Mesothelial cell of epicardium (in vitro differentiated cells): ENCODE results near the gene NWD2. TPM values are rescaled to one million over a fixed set of nuclear protein-coding genes. Genes with fewer than 3 reads are reported as not detected.
"Not testable (repeated sequence)": the region's sequence is repeated elsewhere in the genome, so short reads cannot be mapped to it uniquely, and the experiment has no call there.

Experiments used
- DNase-seq, 2 experiments: peaks; one replicate each; pipeline ENCODE4 v3.0.0; 2021; ENCODE audit warnings: low spot score in 2 of 2; ENCODE audit not compliant: unreplicated experiment in 2 of 2
- H3K27ac Mint-ChIP-seq: 2 replicates; pipeline ENCODE4 v1.8.0; 2021; ENCODE audit warnings: mixed read lengths
- H3K27me3 Mint-ChIP-seq: 2 replicates; pipeline ENCODE4 v1.8.0; 2021; ENCODE audit warnings: low read depth, mixed read lengths
- H3K36me3 Mint-ChIP-seq: 2 replicates; pipeline ENCODE4 v1.8.0; 2021; ENCODE audit warnings: mixed read lengths
- H3K4me1 Mint-ChIP-seq: 2 replicates; pipeline ENCODE4 v1.8.0; 2021; ENCODE audit warnings: mixed read lengths
- H3K4me3 Mint-ChIP-seq: 2 replicates; pipeline ENCODE4 v1.8.0; 2021; ENCODE audit warnings: mild to moderate bottlenecking, moderate library complexity, mixed read lengths
- H3K9me3 Mint-ChIP-seq: 2 replicates; pipeline ENCODE4 v1.8.0; 2021; ENCODE audit warnings: mixed read lengths
- total RNA-seq: library from RNA; stranded (reverse); gene quantifications from 3 replicates; pipeline ENCODE4 v1.2.1, GENCODE V29; 2021
- TF ChIP-seq, protein P1 (sequence below): fragments of 200-600 bp; sonication (generic); IDR thresholded peaks from one replicate; pipeline ENCODE4 v1.5.0; 2021; ENCODE audit warnings: antibody characterized with exemption; ENCODE audit not compliant: unreplicated experiment

NWD2 gene, protein sequence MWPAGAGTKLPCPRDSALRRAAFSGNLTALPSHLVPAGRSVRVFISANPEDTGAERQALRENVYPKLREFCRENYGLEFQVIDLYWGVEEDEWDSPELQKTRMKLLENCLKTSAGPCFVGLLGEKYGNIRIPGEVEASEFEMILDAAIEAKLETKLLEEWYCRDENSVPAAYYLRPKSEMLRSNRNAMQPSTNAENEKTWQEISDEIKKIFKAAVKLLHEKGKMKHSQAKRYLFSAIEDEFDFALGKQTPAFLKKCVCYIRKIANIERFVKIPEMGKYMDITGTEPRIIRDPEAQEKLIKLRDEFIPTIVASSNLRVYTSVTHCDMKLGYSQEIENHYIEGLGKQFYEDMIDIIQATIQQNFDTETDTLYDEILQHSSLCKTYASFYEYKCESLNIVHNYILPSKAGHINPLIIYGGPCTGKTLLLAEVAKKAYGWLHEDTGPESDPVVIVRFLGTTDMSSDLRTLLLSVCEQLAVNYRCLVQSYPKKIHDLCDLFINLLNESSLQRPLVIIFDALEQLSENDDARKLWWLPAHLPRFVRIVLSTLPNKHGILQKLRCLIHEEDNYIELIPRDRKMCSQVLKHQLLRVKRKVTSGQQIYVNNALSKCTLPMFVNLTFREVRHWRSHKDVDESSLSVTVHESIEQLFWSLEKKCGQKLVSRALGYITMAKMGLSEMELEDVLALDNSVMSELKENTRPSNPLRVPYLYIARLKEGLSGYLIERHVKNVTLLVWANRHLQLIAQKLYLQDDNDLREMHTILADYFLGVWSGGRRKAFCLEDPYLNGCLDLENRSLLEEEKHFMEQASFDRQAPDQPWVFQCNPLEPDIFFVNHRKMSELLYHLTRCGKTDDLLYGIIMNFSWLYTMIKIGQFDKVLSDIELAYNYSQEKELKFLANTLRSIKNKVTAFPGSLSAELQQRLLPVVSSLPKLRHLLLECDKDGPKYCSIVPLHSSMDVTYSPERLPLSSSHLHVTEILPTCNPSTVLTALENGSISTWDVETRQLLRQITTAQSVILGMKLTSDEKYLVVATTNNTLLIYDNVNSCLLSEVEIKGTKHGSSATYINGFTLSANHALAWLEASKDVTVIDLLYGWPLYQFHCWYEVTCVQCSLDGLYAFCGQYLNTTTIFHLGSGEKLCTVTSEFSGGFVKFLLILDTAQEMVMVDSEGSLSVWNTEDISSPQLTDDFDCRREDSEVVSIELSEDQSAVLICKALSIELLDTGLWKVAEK (N-terminal part only)
- 0.02 TPM in 2 of 3 replicates, not detected in the other for total RNA-seq

DNA sequence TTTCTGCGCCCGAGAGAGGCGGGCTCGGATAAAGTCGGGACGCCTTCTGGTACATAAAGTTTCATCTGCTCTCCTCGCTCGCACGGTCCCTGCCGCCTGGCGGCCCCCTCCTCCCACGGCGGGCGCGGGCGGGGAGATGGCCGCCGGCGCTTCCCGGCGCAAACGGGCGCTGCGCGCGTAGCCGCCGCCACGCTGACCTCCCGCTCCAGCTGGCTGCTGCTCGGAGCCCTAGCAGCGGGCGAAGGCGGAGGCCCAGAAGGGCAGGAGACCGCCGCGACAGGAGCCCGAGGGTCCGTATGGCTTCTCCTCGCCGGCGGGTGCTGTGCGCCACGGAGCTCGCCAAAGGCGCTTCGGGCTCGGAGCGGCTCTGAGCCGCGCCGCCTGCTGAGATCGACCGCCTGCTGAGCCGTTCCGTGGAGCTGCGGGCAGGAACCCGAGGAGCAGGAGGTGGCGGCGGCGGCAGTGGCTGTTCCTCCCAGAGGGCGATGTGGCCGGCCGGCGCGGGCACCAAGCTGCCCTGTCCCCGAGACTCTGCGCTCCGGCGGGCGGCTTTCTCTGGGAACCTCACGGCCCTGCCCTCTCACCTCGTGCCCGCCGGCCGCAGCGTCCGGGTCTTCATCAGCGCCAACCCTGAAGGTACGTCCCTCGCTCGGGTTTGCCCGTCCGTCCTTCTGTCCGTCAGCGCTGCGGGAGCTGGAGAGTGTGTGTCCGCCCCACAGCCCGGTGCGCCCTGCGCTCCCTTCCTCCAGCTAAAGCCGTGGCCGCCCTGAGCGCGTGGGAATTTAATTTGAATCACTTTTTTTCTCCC is at the start of gene NWD2:
Gene NWD2 (plus strand): TSS at position 161 of the 808 bp plus-strand sequence. CDS start 325 bp downstream, at position 486.
- TF ChIP-seq, protein P1, sequence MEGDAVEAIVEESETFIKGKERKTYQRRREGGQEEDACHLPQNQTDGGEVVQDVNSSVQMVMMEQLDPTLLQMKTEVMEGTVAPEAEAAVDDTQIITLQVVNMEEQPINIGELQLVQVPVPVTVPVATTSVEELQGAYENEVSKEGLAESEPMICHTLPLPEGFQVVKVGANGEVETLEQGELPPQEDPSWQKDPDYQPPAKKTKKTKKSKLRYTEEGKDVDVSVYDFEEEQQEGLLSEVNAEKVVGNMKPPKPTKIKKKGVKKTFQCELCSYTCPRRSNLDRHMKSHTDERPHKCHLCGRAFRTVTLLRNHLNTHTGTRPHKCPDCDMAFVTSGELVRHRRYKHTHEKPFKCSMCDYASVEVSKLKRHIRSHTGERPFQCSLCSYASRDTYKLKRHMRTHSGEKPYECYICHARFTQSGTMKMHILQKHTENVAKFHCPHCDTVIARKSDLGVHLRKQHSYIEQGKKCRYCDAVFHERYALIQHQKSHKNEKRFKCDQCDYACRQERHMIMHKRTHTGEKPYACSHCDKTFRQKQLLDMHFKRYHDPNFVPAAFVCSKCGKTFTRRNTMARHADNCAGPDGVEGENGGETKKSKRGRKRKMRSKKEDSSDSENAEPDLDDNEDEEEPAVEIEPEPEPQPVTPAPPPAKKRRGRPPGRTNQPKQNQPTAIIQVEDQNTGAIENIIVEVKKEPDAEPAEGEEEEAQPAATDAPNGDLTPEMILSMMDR = no peak
- peaks cover 9% of the 10 kb centered on the region for H3K4me1 Mint-ChIP-seq
- peak; percentile 39 to 72 for DNase-seq
- H3K27ac Mint-ChIP-seq = no peak within 1 kb of the TSS
- peaks cover 99% of the 10 kb centered on the region for H3K27me3 Mint-ChIP-seq
- peak within 1 kb of the TSS; percentile 53 for H3K4me3 Mint-ChIP-seq
- no peaks in the 10 kb centered on the region for H3K36me3 Mint-ChIP-seq
- no peaks in the 10 kb centered on the region for H3K9me3 Mint-ChIP-seq

DNA sequence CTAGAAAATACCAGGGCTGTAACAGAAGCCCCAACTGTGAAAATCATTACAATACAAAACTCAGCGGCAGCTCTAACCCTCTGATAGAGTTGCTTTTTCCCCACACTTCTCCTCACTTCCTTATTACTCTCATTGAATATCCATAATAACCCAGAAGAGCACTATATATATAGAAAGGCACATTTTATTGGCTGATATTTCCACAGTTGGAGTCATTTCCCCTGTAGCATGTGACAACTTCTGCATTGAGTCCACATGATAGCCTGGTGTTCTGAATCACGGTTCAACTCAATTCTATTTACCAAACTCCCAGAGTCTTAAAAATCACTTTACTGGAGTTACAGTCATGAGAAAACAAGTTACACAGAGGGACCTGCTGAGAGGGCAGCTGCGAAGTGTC is 46.6 kb upstream of the NWD2 start:
- Mint-ChIP-seq H3K4me1 (no peaks in the 10 kb centered on the region), H3K9me3 (peaks cover 7% of the 10 kb centered on the region), H3K36me3 (no peaks in the 10 kb centered on the region), H3K27ac (no peak overlapping the region), H3K27me3 (peaks cover 4% of the 10 kb centered on the region), H3K4me3 (no peak overlapping the region)
- TF ChIP-seq, protein P1 = no peak
- DNase-seq = no peak

GRCh38 chr4:37204740-37205139 is 39.8 kb upstream of the NWD2 start:
- H3K4me1 Mint-ChIP-seq, H3K27ac Mint-ChIP-seq, DNase-seq, H3K4me3 Mint-ChIP-seq, H3K27me3 Mint-ChIP-seq, H3K36me3 Mint-ChIP-seq: not testable (repeated sequence)
- H3K9me3 Mint-ChIP-seq = peaks cover 31% of the 10 kb centered on the region

DNA sequence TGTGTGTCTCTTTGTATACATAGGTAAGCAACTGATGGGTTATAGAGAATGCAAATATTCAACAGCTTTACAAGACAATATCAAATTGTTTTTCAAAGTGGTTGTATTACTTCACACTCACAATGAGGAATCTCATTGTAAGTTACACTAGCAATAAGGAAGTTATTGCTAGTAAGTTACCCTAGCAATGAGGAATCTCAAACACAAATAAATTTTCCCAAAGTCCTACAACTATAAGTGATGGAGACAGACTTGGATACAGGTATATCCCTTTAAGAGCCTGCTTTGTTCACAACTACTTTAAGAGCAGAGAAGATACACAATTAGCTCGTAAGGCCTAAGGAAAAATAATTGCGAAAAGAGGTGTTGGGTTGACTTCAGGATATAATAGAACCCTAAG is 28.3 kb upstream of the NWD2 start:
- no peak for DNase-seq
- TF ChIP-seq, protein P1 = no peak
- no peaks in the 10 kb centered on the region for H3K9me3 Mint-ChIP-seq
- H3K4me1 Mint-ChIP-seq = peaks cover 3% of the 10 kb centered on the region
- H3K27me3 Mint-ChIP-seq = peaks cover 46% of the 10 kb centered on the region
- H3K36me3 Mint-ChIP-seq = no peaks in the 10 kb centered on the region
- H3K4me3 Mint-ChIP-seq = no peak overlapping the region
- H3K27ac Mint-ChIP-seq = no peak overlapping the region

DNA sequence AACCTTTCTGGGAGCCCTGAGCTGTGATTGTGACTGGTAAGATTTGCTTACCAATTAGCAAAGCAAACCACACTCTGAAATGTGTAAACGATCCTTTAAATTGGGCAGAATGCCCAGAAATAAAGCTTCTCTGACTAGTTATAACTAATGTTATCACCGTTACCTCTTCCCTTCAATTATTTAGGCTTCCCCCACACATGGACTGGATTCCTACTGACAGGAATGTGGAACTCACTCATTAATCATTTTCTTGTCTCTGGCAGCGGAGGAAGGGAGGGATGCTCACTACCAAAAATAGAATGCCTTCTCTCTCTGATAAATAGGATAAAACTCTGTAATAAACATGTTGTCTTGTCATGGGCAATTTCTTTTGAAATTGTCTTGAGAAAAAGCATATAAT is 25.3 kb upstream of the NWD2 start:
- Mint-ChIP-seq H3K27me3 (peaks cover 43% of the 10 kb centered on the region), H3K27ac (no peak overlapping the region), H3K36me3 (no peaks in the 10 kb centered on the region), H3K9me3 (no peaks in the 10 kb centered on the region), H3K4me1 (peaks cover 3% of the 10 kb centered on the region), H3K4me3 (no peak overlapping the region)
- DNase-seq = no peak
- TF ChIP-seq, protein P1 = no peak
